NB4 (cell line): Measurements from ENCODE around the gene LMTK2.

Source experiments
- CTCF ChIP-seq: IDR thresholded peaks from one replicate; pipeline ENCODE4 v1.5.1; 2012; ENCODE audit warnings: low read depth, low read length
- POLR2A ChIP-seq: IDR thresholded peaks from 2 replicates; pipeline ENCODE4 v1.6.1; 2011; ENCODE audit warnings: mild to moderate bottlenecking; ENCODE audit not compliant: insufficient read length; ENCODE audit errors: extremely low read depth
- TF ChIP-seq, protein P1 (sequence below): IDR thresholded peaks from 2 replicates; pipeline ENCODE4 v1.6.1; 2011; ENCODE audit warnings: low read depth, low read length

- TF ChIP-seq, protein P1, sequence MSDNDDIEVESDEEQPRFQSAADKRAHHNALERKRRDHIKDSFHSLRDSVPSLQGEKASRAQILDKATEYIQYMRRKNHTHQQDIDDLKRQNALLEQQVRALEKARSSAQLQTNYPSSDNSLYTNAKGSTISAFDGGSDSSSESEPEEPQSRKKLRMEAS, result no peak
- no peak for TF ChIP-seq CTCF
- no peak for TF ChIP-seq POLR2A
Observed at GRCh38 chr7:98204670-98205069, 98.0 kb downstream of the LMTK2 start.
